ENCODE results near the gene TOX2. TPM values are rescaled to one million over a fixed set of nuclear protein-coding genes. Genes with fewer than 3 reads are reported as not detected.

Gene TOX2
- total and polyA plus RNA-seq, 2 of the 8 experiments (the other 6 are each of a cell fraction or from before 2014, with no cell fraction given): 1.8 to 3.4 TPM

DNA sequence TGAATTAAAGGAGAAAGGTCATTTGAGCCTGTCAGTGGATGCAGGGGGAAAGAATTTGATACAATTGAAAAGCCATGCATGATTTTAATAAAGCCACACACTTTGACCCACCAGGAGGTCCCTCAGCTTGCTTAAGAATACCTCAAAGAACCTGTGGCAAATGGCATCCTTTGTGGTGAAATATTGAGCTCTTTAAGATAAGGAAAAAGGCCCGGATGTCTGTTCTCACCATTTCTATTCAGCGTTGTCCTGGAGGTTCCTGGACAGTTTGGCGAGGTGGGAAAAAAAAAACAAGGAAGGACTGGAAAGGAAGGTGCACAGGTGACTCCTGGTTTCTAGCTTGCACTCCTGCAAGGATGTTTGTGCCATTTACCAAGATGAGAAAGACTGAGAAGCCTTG, 91.0 kb downstream of the TOX2 start:
- POLR2A ChIA-PET (ENCODE audit: partially characterized antibody): no interaction called here
- H2AK5ac ChIP-seq (ENCODE audit: low read depth, low read length): no peak overlapping the region
- H2BK15ac ChIP-seq (ENCODE audit: low read length): no peak overlapping the region
- CTCF ChIA-PET (ENCODE audit: partially characterized antibody): interaction anchor here (1.0 to 2.1 kb wide), 2 partner anchors 14 to 255 kb away, joined by 3 to 7 read pairs; no protein-coding TSS in a partner anchor
- no peak overlapping the region for H3K4me3 ChIP-seq (ENCODE audit: extremely low read depth in 1 of 4, insufficient read depth in 2 of 4, low read depth in 3 of 4, low read length in 4 of 4)
- no peaks in the 10 kb centered on the region for H3K4me1 ChIP-seq (replicated peaks in 1 of 4; ENCODE audit: control insufficient read depth in 3 of 4, insufficient read depth in 4 of 4, low read length in 3 of 4)
- no peaks in the 10 kb centered on the region for H3K9me3 ChIP-seq (ENCODE audit: insufficient read depth in 2 of 2, low read depth in 1 of 2, low read length in 1 of 2)
- H3K79me1 ChIP-seq (ENCODE audit: low read depth, low read length): no peaks in the 10 kb centered on the region
- H3K27me3 ChIP-seq (replicated peaks in 1 of 4; ENCODE audit: control insufficient read depth in 3 of 4, extremely low read depth in 1 of 4, insufficient read depth in 3 of 4, low read length in 3 of 4): no peaks in the 10 kb centered on the region
- H4K20me1 ChIP-seq (replicated peaks in 1 of 2; ENCODE audit: control insufficient read depth in 1 of 2, insufficient read depth in 2 of 2, low read length in 2 of 2): no peaks in the 10 kb centered on the region
- no peak overlapping the region for H2BK5ac ChIP-seq (ENCODE audit: low read depth, low read length)
- H2AFZ ChIP-seq (ENCODE audit: low read length): no peak overlapping the region
- no peak overlapping the region; a peak in 1 of 7 replicates for H3K9ac ChIP-seq (replicated peaks in 1 of 4; ENCODE audit: extremely low read depth in 1 of 4, low read depth in 3 of 4, low read length in 3 of 4)
- no peak overlapping the region for H4K91ac ChIP-seq (replicated peaks; ENCODE audit: insufficient read length, low read length)
- H3K27ac ChIP-seq (ENCODE audit: low read depth, low read length): no peak overlapping the region
- H3K4me2 ChIP-seq (ENCODE audit: insufficient read depth in 1 of 2, low read depth in 2 of 2, low read length in 2 of 2): no peak overlapping the region
- H3K14ac ChIP-seq (ENCODE audit: insufficient read length): no peak overlapping the region
- no peak overlapping the region for H4K8ac ChIP-seq (ENCODE audit: extremely low read depth, insufficient read depth, low read length)
- no peak overlapping the region for H3K23ac ChIP-seq (ENCODE audit: insufficient read length)
- H3K56ac ChIP-seq (replicated peaks; ENCODE audit: insufficient read length, low read depth, low read length): no peak overlapping the region
- no peaks in the 10 kb centered on the region for H3K23me2 ChIP-seq (ENCODE audit: low read depth, low read length)
- no peak for DNase-seq (ENCODE audit: low read depth in 1 of 2, low spot score in 2 of 2)
- H2BK12ac ChIP-seq (ENCODE audit: low read depth, low read length): no peak overlapping the region
- H3K4ac ChIP-seq (replicated peaks; ENCODE audit: insufficient read length, low read depth, low read length): no peak overlapping the region
- no peak overlapping the region for H4K5ac ChIP-seq (ENCODE audit: insufficient read length, low read depth, low read length)
- no peaks in the 10 kb centered on the region for H3K36me3 ChIP-seq (ENCODE audit: control insufficient read depth in 2 of 4, insufficient read depth in 4 of 4, low read length in 3 of 4)
- no peaks in the 10 kb centered on the region for H3K79me2 ChIP-seq (ENCODE audit: control insufficient read depth in 1 of 2, insufficient read depth in 2 of 2, low read length in 2 of 2)
- WGBS, 2 experiments (ENCODE audit: extremely low coverage in 1 of 2, insufficient coverage in 1 of 2, insufficient read length in 1 of 2, insufficient replicate concordance in 2 of 2, low coverage in 1 of 2, low lambda C conversion rate in 2 of 2, missing lambda C conversion rate in 1 of 2): 92% methylated on average over 3 of the region's 3 CpGs; no CpG with 5 or more reads in 1 of the 2 experiments
- no peak overlapping the region for H2BK120ac ChIP-seq (replicated peaks; ENCODE audit: low read depth, low read length)
- FAIRE-seq: no peak
- no peak overlapping the region for H2BK20ac ChIP-seq (ENCODE audit: low read length)
- no peak overlapping the region for H3K18ac ChIP-seq (ENCODE audit: extremely low read depth, low read length)
- TF ChIP-seq FOSL1 (IDR thresholded peaks at IDR 0.05; ENCODE audit: insufficient read depth, low read depth, low read length): no peak
- no peak for TF ChIP-seq POLR2A (IDR thresholded peaks at IDR 0.05; ENCODE audit: control extremely low read depth in 1 of 2, low read depth in 2 of 2, low read length in 2 of 2)
- TF ChIP-seq HDAC6 (IDR thresholded peaks at IDR 0.05; ENCODE audit: low read depth, low read length): no peak
- no peak for TF ChIP-seq TAF7 (optimal IDR thresholded peaks at IDR 0.05; ENCODE audit: borderline replicate concordance, low read depth, low read length)
- no peak for TF ChIP-seq CHD2 (IDR thresholded peaks at IDR 0.05; ENCODE audit: low read length)
- TF ChIP-seq JUND (IDR thresholded peaks at IDR 0.05; ENCODE audit: low read length): no peak
- TF ChIP-seq TCF12 (IDR thresholded peaks at IDR 0.05; ENCODE audit: low read depth, low read length): no peak

All from H1 (cell line).